ENCODE results near the gene TNKS1BP1.
"Not testable (repeated sequence)": the region's sequence is repeated elsewhere in the genome, so short reads cannot be mapped to it uniquely, and the experiment has no call there.

The TNKS1BP1 gene

GRCh38 chr11:57363131-57364080 lies 38.7 kb upstream of the TNKS1BP1 start:
- H3K9ac ChIP-seq (ENCODE audit: low read length in 5 of 5): no peak overlapping the region
- peaks cover 0 to 5% (median 0%) of the 10 kb centered on the region in 5 donors for H3K27me3 ChIP-seq (ENCODE audit: control insufficient read depth in 5 of 5, insufficient read depth in 4 of 5, low read length in 5 of 5)
- no peaks in the 10 kb centered on the region for H3K36me3 ChIP-seq (ENCODE audit: control insufficient read depth in 5 of 5, insufficient read depth in 5 of 5, low read length in 5 of 5)
- no peak overlapping the region for H3K4me3 ChIP-seq (ENCODE audit: low read depth in 1 of 5, low read length in 5 of 5)
- no peak overlapping the region for H3K27ac ChIP-seq (ENCODE audit: low read depth, low read length)
- H3K9me3 ChIP-seq (ENCODE audit: control insufficient read depth in 5 of 5, low read length in 5 of 5): peaks cover 0 to 2% (median 0%) of the 10 kb centered on the region in 5 donors
- H3K4me1 ChIP-seq (ENCODE audit: control insufficient read depth in 5 of 5, insufficient read depth in 5 of 5, low read length in 5 of 5): peaks cover 0 to 5% (median 0%) of the 10 kb centered on the region in 5 donors

- Histone ChIP-seq H3K9ac (ENCODE audit: low read length in 5 of 5) (no peak overlapping the region), H3K9me3 (ENCODE audit: control insufficient read depth in 5 of 5, low read length in 5 of 5) (peaks cover 0 to 2% (median 0%) of the 10 kb centered on the region in 5 donors), H3K27ac (ENCODE audit: low read depth, low read length) (no peak overlapping the region), H3K4me1 (ENCODE audit: control insufficient read depth in 5 of 5, insufficient read depth in 5 of 5, low read length in 5 of 5) (peaks cover 0 to 3% (median 0%) of the 10 kb centered on the region in 5 donors), H3K27me3 (ENCODE audit: control insufficient read depth in 5 of 5, insufficient read depth in 4 of 5, low read length in 5 of 5) (peaks cover 0 to 5% (median 0%) of the 10 kb centered on the region in 5 donors), H3K4me3 (ENCODE audit: low read depth in 1 of 5, low read length in 5 of 5) (no peak overlapping the region), H3K36me3 (ENCODE audit: control insufficient read depth in 5 of 5, insufficient read depth in 5 of 5, low read length in 5 of 5) (no peaks in the 10 kb centered on the region)
These were observed 37.2 kb upstream of the TNKS1BP1 start for GRCh38 chr11:57361926-57362325.

GRCh38 chr11:57361420-57361819 lies 36.7 kb upstream of the TNKS1BP1 start:
- H3K27me3 ChIP-seq (ENCODE audit: control insufficient read depth in 5 of 5, insufficient read depth in 4 of 5, low read length in 5 of 5); H3K27ac ChIP-seq (ENCODE audit: low read depth, low read length); H3K9me3 ChIP-seq (ENCODE audit: control insufficient read depth in 5 of 5, low read length in 5 of 5); H3K9ac ChIP-seq (ENCODE audit: low read length in 5 of 5); H3K4me3 ChIP-seq (ENCODE audit: low read depth in 1 of 5, low read length in 5 of 5); H3K36me3 ChIP-seq (ENCODE audit: control insufficient read depth in 5 of 5, insufficient read depth in 5 of 5, low read length in 5 of 5); H3K4me1 ChIP-seq (ENCODE audit: control insufficient read depth in 5 of 5, insufficient read depth in 5 of 5, low read length in 5 of 5): not testable (repeated sequence)

GRCh38 chr11:57360991-57361390 lies 36.2 kb upstream of the TNKS1BP1 start:
- H3K9me3 ChIP-seq (ENCODE audit: control insufficient read depth in 5 of 5, low read length in 5 of 5): peaks cover 0 to 2% (median 0%) of the 10 kb centered on the region in 5 donors
- peaks cover 0 to 3% (median 0%) of the 10 kb centered on the region in 5 donors for H3K4me1 ChIP-seq (ENCODE audit: control insufficient read depth in 5 of 5, insufficient read depth in 5 of 5, low read length in 5 of 5)
- no peak overlapping the region for H3K4me3 ChIP-seq (ENCODE audit: low read depth in 1 of 5, low read length in 5 of 5)
- no peak overlapping the region for H3K27ac ChIP-seq (ENCODE audit: low read depth, low read length)
- H3K27me3 ChIP-seq (ENCODE audit: control insufficient read depth in 5 of 5, insufficient read depth in 4 of 5, low read length in 5 of 5): peaks cover 0 to 5% (median 0%) of the 10 kb centered on the region in 5 donors
- no peak overlapping the region for H3K9ac ChIP-seq (ENCODE audit: low read length in 5 of 5)
- no peaks in the 10 kb centered on the region for H3K36me3 ChIP-seq (ENCODE audit: control insufficient read depth in 5 of 5, insufficient read depth in 5 of 5, low read length in 5 of 5)

DNA sequence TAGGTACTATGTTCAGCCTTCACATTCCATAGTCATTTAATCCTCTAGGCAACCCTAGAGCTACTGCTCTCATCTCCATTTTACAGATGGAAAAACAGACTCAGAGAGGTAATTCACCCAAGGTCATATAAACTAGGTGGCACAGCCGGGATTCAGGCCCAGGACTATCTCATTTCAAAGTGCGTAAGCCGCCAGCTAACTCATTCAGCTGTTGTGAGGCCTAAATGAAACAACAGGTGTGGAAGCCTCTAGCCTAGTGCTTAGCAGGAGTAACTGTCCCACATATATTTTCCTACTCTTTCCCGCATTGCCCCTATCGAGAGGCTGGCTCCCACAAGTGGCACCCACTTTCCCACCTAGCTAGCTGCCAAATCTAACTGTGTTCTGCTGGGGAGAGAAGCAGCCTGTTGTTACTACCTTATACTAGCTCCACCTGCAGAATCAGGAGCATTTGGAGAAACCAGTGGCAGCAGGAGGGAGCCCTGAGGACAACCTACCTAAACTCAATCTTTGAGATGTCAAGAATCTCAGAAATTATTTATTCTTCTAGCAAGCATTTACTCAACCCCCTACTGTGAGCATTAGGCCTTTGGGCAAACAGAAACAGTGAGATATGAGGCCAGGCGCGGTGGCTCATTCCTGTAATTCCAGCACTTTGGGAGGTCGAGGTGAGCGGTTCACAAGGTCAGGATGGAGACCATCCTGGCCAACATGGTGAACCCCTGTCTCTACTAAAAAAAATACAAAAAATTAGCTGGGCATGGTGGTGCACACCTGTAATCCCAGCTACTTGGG lies 35.3 kb upstream of the TNKS1BP1 start:
- H3K36me3 ChIP-seq (ENCODE audit: control insufficient read depth in 5 of 5, insufficient read depth in 5 of 5, low read length in 5 of 5): no peaks in the 10 kb centered on the region
- H3K27me3 ChIP-seq (ENCODE audit: control insufficient read depth in 5 of 5, insufficient read depth in 4 of 5, low read length in 5 of 5): peaks cover 0 to 5% (median 0%) of the 10 kb centered on the region in 5 donors
- H3K4me3 ChIP-seq (ENCODE audit: low read depth in 1 of 5, low read length in 5 of 5): no peak overlapping the region
- peaks cover 0 to 3% (median 0%) of the 10 kb centered on the region in 5 donors for H3K4me1 ChIP-seq (ENCODE audit: control insufficient read depth in 5 of 5, insufficient read depth in 5 of 5, low read length in 5 of 5)
- H3K9ac ChIP-seq (ENCODE audit: low read length in 5 of 5): no peak overlapping the region
- no peak overlapping the region for H3K27ac ChIP-seq (ENCODE audit: low read depth, low read length)
- peaks cover 0 to 2% (median 0%) of the 10 kb centered on the region in 5 donors for H3K9me3 ChIP-seq (ENCODE audit: control insufficient read depth in 5 of 5, low read length in 5 of 5)

GRCh38 chr11:57359396-57359795 lies 34.6 kb upstream of the TNKS1BP1 start:
- Histone ChIP-seq H3K9ac (ENCODE audit: low read length in 5 of 5) (no peak overlapping the region), H3K4me3 (ENCODE audit: low read depth in 1 of 5, low read length in 5 of 5) (no peak overlapping the region), H3K4me1 (ENCODE audit: control insufficient read depth in 5 of 5, insufficient read depth in 5 of 5, low read length in 5 of 5) (peaks cover 0 to 3% (median 0%) of the 10 kb centered on the region in 5 donors), H3K9me3 (ENCODE audit: control insufficient read depth in 5 of 5, low read length in 5 of 5) (peaks cover 0 to 2% (median 0%) of the 10 kb centered on the region in 5 donors), H3K27ac (ENCODE audit: low read depth, low read length) (no peak overlapping the region), H3K27me3 (ENCODE audit: control insufficient read depth in 5 of 5, insufficient read depth in 4 of 5, low read length in 5 of 5) (peaks cover 0 to 5% (median 0%) of the 10 kb centered on the region in 5 donors), H3K36me3 (ENCODE audit: control insufficient read depth in 5 of 5, insufficient read depth in 5 of 5, low read length in 5 of 5) (no peaks in the 10 kb centered on the region)

- Histone ChIP-seq H3K4me1 (ENCODE audit: control insufficient read depth in 5 of 5, insufficient read depth in 5 of 5, low read length in 5 of 5) (peaks cover 0 to 3% (median 0%) of the 10 kb centered on the region in 5 donors), H3K27me3 (ENCODE audit: control insufficient read depth in 5 of 5, insufficient read depth in 4 of 5, low read length in 5 of 5) (peaks cover 0 to 5% (median 0%) of the 10 kb centered on the region in 5 donors), H3K4me3 (ENCODE audit: low read depth in 1 of 5, low read length in 5 of 5) (no peak overlapping the region), H3K36me3 (ENCODE audit: control insufficient read depth in 5 of 5, insufficient read depth in 5 of 5, low read length in 5 of 5) (no peaks in the 10 kb centered on the region), H3K9me3 (ENCODE audit: control insufficient read depth in 5 of 5, low read length in 5 of 5) (peaks cover 0 to 2% (median 0%) of the 10 kb centered on the region in 5 donors), H3K27ac (ENCODE audit: low read depth, low read length) (no peak overlapping the region), H3K9ac (ENCODE audit: low read length in 5 of 5) (no peak overlapping the region)
These were observed 34.2 kb upstream of the TNKS1BP1 start for GRCh38 chr11:57358991-57359390.

- H3K4me1 ChIP-seq (ENCODE audit: control insufficient read depth in 5 of 5, insufficient read depth in 5 of 5, low read length in 5 of 5): peaks cover 0 to 3% (median 0%) of the 10 kb centered on the region in 5 donors
- no peak overlapping the region for H3K4me3 ChIP-seq (ENCODE audit: low read depth in 1 of 5, low read length in 5 of 5)
- peaks cover 0 to 5% (median 0%) of the 10 kb centered on the region in 5 donors for H3K27me3 ChIP-seq (ENCODE audit: control insufficient read depth in 5 of 5, insufficient read depth in 4 of 5, low read length in 5 of 5)
- H3K9ac ChIP-seq (ENCODE audit: low read length in 5 of 5): no peak overlapping the region
- H3K27ac ChIP-seq (ENCODE audit: low read depth, low read length): no peak overlapping the region
- H3K36me3 ChIP-seq (ENCODE audit: control insufficient read depth in 5 of 5, insufficient read depth in 5 of 5, low read length in 5 of 5): no peaks in the 10 kb centered on the region
- peaks cover 0 to 2% (median 0%) of the 10 kb centered on the region in 5 donors for H3K9me3 ChIP-seq (ENCODE audit: control insufficient read depth in 5 of 5, low read length in 5 of 5)
These were observed 33.8 kb upstream of the TNKS1BP1 start for GRCh38 chr11:57358543-57358961.

GRCh38 chr11:57357856-57358255 lies 33.1 kb upstream of the TNKS1BP1 start:
- Histone ChIP-seq H3K9me3 (ENCODE audit: control insufficient read depth in 5 of 5, low read length in 5 of 5) (no peaks in the 10 kb centered on the region), H3K4me3 (ENCODE audit: low read depth in 1 of 5, low read length in 5 of 5) (no peak overlapping the region), H3K27ac (ENCODE audit: low read depth, low read length) (no peak overlapping the region), H3K27me3 (ENCODE audit: control insufficient read depth in 5 of 5, insufficient read depth in 4 of 5, low read length in 5 of 5) (peaks cover 0 to 3% (median 0%) of the 10 kb centered on the region in 5 donors), H3K4me1 (ENCODE audit: control insufficient read depth in 5 of 5, insufficient read depth in 5 of 5, low read length in 5 of 5) (peaks cover 0 to 3% (median 0%) of the 10 kb centered on the region in 5 donors), H3K9ac (ENCODE audit: low read length in 5 of 5) (no peak overlapping the region), H3K36me3 (ENCODE audit: control insufficient read depth in 5 of 5, insufficient read depth in 5 of 5, low read length in 5 of 5) (no peaks in the 10 kb centered on the region)
